Measurements from ENCODE around the gene PARD6G. TPM values are rescaled to one million over a fixed set of nuclear protein-coding genes. Genes with fewer than 3 reads are reported as not detected.

PARD6G gene
- total RNA-seq, 1 donor from 2014 or later = 9.4 TPM

DNA sequence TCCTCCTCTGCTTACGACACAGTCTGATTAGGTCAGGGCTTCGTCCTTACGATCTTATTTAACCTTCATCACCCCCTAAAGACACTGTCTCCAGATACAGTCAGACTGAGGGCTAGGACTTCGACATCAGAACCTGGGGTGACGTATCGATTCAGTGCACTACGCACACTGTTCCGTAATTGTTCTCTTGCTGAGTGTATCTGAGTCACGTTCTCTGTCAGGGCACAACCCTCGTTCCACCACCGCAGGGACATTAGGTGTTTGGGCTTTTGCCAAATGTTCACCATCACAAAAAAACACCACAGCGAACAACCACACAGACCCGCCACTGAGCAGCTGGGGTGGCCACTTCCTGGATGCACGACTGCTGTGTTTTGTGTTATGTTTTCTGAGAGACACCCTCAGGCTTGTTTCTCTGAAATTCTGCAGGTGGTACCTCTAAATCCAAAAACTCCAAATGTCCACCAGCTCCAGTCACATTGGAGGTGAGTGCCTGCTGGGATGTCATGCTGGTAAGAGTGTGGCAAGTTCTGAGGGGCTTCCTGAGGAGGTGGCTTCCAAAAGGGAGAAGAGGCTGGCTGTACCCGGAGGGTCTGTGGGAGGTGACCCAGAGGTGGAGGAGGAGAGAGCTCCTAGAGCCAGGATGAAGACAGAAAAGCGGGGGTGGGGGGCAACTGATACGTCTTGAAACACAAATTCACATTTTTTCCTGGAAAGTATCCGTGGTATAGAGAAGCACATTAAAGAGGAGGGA is 71.7 kb downstream of the PARD6G start:
- DNase-seq (ENCODE audit: low read depth) = no peak
- no peaks in the 10 kb centered on the region for H3K36me3 ChIP-seq (ENCODE audit: control insufficient read depth, insufficient read depth, low read length)
- no peaks in the 10 kb centered on the region for H3K27me3 ChIP-seq (ENCODE audit: control insufficient read depth, insufficient read depth, low read length)
- H3K4me3 ChIP-seq (ENCODE audit: low read depth, low read length) = no peak overlapping the region
- TF ChIP-seq, protein P1, sequence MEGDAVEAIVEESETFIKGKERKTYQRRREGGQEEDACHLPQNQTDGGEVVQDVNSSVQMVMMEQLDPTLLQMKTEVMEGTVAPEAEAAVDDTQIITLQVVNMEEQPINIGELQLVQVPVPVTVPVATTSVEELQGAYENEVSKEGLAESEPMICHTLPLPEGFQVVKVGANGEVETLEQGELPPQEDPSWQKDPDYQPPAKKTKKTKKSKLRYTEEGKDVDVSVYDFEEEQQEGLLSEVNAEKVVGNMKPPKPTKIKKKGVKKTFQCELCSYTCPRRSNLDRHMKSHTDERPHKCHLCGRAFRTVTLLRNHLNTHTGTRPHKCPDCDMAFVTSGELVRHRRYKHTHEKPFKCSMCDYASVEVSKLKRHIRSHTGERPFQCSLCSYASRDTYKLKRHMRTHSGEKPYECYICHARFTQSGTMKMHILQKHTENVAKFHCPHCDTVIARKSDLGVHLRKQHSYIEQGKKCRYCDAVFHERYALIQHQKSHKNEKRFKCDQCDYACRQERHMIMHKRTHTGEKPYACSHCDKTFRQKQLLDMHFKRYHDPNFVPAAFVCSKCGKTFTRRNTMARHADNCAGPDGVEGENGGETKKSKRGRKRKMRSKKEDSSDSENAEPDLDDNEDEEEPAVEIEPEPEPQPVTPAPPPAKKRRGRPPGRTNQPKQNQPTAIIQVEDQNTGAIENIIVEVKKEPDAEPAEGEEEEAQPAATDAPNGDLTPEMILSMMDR (IDR thresholded peaks at IDR 0.05; ENCODE audit: insufficient read depth, low read length, poor library complexity, severe bottlenecking) = no peak

DNA sequence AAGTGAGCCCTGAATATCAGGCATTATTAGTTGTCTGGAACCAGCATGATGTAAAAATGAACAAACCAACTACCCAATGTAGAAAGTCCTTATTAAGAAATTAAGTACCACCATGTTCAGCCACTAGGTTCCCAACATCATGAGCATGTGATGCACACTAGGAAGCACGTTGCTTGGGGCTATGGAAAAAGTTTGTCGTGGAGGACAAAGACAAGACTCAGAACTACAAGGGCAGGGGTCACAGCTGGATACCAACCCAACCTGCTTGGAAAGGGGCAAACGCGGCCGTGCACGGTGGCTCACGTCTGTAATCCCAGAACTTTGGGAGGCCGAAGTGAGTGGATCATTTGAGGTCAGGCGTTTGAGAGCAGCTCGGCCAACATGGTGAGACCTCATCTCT is 74.3 kb downstream of the PARD6G start:
- no peaks in the 10 kb centered on the region for H3K36me3 ChIP-seq (ENCODE audit: control insufficient read depth, insufficient read depth, low read length)
- H3K27me3 ChIP-seq (ENCODE audit: control insufficient read depth, insufficient read depth, low read length) = no peaks in the 10 kb centered on the region
- TF ChIP-seq, protein P1 (IDR thresholded peaks at IDR 0.05; ENCODE audit: insufficient read depth, low read length, poor library complexity, severe bottlenecking) = no peak
- DNase-seq (ENCODE audit: low read depth) = no peak
- no peak overlapping the region for H3K4me3 ChIP-seq (ENCODE audit: low read depth, low read length)

DNA sequence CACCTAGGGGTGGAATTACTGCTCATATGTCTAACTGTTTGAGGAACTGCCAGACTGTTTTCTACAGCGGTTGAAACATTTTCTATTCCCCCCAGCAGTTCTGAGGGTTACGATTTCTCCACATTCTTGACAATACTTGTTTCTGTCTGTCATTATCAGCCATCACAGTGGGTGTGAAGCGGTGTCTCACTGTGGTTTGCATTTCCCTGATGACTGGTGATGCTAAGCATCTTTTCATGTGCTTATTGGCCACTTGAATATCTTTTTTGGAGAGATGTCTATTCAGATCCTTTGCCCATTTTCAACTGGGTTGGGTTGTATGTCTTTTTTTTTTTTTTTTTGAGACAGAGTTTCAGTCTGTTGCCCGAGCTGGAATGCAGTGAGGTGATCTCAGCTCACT is 75.3 kb downstream of the PARD6G start:
- TF ChIP-seq, protein P1 (IDR thresholded peaks at IDR 0.05; ENCODE audit: insufficient read depth, low read length, poor library complexity, severe bottlenecking) = no peak
- no peak for DNase-seq (ENCODE audit: low read depth)
- H3K4me3 ChIP-seq (ENCODE audit: low read depth, low read length) = no peak overlapping the region
- no peaks in the 10 kb centered on the region for H3K36me3 ChIP-seq (ENCODE audit: control insufficient read depth, insufficient read depth, low read length)
- no peaks in the 10 kb centered on the region for H3K27me3 ChIP-seq (ENCODE audit: control insufficient read depth, insufficient read depth, low read length)

DNA sequence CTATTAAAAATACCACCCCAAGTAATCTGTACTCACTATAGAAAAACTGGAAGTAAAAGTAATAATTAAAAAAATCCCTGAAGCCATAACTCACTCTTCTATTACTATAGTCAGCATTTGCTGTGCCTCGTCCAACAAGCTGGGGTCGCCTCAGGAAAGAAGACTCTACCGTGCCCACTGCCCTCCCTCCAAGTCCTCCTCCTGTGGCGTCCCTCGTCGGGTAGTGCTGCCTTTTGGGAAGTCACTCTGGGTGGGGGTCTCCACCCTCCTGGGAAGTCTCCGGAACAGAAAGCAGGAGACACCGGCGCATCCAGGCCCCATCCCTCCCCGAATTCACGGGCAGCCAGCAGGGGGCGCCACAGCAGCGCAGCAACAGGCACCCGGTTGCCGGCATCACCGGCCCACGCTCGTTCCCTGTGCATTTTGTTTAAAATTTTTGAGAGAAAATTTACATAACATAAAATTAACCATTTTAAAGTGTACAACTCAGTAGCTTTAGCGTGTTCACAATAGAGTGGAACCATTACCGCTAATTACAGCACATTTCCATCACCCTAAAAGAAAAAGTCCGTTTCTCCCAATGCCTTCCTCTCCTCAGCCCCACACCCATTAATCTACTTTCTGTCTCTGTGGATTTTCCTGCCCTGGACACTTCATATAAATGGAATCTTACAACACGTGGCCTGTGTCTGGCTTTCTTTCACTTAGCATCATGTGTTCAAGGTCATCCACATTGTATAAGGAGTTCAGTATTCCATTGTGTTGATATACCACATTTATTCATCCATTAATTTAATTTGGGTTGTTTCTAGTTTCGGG is 76.1 kb downstream of the PARD6G start:
- Histone ChIP-seq H3K36me3 (ENCODE audit: control insufficient read depth, insufficient read depth, low read length) (no peaks in the 10 kb centered on the region), H3K4me3 (ENCODE audit: low read depth, low read length) (no peak overlapping the region), H3K27me3 (ENCODE audit: control insufficient read depth, insufficient read depth, low read length) (no peaks in the 10 kb centered on the region)
- no peak for DNase-seq (ENCODE audit: low read depth)
- TF ChIP-seq, protein P1 (IDR thresholded peaks at IDR 0.05; ENCODE audit: insufficient read depth, low read length, poor library complexity, severe bottlenecking) = peak; percentile 78

DNA sequence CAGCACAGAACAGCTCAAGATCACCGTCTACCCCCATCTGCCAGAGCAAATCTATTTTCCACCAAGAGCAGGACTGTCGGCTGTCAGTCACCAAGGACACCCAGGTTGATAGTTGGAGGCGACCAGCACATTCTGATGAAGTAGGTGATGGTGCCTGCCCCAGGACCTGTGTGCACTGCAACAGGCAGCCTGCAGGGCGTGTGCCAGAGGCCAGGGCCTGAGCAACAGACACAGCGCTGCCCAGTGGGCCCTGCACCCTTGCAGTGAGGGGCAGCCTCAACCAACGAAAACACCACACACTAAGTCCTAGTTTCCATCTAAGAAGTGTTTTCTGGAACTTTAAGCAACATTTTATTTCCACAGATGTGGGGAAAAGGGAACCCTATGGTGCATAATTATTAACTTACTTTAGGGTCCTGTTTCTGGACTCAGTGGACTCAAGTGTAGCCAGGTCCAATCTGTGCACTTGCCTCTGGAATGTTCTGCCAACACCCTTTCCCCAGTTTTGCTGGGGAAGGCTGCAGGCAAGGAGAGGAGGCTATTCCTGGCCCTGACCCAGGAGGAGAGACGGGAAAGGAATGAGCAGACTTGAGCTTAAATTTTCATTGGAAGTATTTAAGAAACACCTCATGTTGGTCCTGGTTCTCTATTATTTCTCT is 76.8 kb downstream of the PARD6G start:
- no peak for DNase-seq (ENCODE audit: low read depth)
- no peaks in the 10 kb centered on the region for H3K36me3 ChIP-seq (ENCODE audit: control insufficient read depth, insufficient read depth, low read length)
- no peak overlapping the region for H3K4me3 ChIP-seq (ENCODE audit: low read depth, low read length)
- TF ChIP-seq, protein P1 (IDR thresholded peaks at IDR 0.05; ENCODE audit: insufficient read depth, low read length, poor library complexity, severe bottlenecking) = no peak
- no peaks in the 10 kb centered on the region for H3K27me3 ChIP-seq (ENCODE audit: control insufficient read depth, insufficient read depth, low read length)

All from kidney epithelial cell (primary cell).